Placental epithelial cell (primary cell): ENCODE data around the gene UBQLN4. TPM values are rescaled to one million over a fixed set of nuclear protein-coding genes. Genes with fewer than 3 reads are reported as not detected.

Experiments used
- total RNA-seq: library from RNA; depleted of rRNA; stranded (reverse); fragments of >200 nt; gene quantifications from 2 replicates; pipeline ENCODE4 v1.2.3, GENCODE V29; 2012

UBQLN4 gene
- total RNA-seq = 18.8 and 34.3 TPM in 2 replicates

DNA sequence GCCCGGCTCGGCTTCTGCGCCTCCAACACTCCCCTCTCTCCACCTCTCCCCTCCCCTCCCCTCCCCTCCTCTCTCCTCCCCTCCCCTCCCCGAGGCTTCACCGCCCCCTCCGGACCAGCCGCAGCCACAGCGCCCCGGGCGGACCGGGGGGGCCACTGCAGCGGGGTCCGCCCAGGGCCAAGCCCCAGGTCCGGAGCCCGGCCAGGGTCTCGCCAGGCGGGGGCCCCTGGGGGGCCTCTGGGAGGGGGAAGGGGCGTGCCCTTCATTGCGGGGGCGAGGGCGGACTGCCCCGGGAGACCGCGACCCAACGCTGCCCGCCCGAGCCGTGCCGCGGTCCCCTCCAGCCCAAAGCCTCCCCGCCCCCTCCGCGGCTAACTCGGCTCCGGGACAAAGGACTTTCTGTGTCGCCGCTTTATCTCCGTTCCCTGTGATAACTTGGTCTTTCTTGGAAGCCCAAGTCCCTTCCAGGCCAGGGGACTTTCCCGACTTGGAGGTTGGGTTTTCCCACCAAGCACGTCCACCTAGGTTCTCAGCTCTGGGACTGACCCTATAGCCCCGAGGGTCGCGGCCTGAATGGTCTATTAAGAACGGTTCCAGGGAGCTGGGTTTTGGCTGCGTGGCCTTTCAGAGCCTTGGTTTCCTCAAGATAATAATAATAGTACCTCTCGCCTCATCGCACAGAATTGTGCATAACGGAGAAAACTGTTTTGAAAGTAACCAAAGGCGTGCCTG, at the start of gene UBQLN4:
UBQLN4 (minus strand) TSS at position 31 of the 732 bp plus-strand sequence. CDS start 97 bp downstream, outside the sequence.

DNA sequence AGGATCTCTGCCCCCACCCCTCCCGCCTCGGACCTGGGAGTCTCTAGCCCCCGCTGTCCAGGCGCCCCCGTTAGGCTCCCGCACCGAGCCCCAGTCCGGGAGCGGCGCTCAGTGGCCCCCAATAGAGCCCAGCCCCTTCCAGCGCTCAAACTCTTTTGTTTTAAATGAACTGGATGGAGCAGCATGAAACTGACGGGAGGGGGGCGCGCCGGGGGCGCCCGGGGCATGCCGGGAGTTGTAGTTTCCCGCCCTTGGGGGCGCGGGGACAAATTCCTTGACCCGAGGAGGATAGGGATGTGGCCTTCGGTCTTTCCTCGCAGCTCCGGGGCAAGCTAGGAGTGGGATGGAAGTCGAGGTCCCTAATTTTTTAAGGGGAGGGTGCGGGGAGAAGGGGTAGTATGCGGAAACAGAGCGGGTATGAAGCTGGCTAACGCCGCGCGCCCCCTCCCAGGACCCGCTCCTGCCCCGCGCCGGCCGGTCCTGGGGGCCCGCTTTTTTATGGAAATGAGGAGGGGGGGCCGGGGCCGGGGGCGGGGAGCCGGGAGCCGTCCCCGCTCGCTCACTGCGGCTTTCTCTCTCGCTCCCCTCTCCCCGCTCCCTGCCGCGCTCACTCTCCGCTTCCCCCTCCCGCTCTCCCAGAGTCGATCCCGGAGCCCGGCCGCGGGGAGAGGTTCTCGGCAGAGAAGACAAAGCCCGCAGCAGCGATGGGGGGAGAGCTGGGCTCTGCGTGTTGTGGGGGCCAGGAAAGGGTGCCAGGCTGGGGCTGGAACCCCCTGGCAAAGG, 28.9 kb upstream of the UBQLN4 start, which contains the start of gene MEX3A:
MEX3A (minus strand) TSS at position 157 of the 783 bp plus-strand sequence. CDS start 467 bp downstream, outside the sequence.

DNA sequence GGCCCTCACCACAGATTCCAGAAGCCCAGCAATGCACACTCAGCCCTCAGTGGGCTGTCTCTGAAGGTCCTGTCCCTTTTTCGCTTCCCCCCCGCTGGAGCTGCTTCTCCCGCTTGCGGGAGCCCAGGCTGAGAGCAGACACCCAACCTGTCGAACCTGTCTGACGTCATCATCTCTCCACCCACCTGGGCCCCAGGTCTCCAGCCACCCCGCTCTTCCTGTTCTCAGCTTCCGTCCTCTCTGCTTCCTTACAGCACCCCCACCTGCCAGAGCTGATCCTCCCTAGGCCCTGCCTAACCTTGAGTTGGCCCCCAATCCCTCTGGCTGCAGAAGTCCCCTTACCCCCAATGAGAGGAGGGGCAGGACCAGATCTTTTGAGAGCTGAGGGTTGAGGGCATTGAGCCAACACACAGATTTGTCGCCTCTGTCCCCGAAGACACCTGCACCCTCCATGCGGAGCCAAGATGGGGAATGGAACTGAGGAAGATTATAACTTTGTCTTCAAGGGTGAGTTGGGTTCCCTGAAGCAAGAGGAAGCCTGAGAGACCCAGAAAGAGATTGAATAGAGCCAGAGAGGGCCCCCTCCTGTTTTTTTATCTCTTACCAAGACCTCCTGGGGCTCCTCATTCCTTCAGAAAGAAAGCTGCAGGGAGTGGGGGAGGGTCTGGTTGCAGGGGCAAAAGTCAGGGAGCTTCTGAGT, 7.5 kb upstream of the UBQLN4 start, which contains the start of gene RAB25:
RAB25 (plus strand) TSS at position 224 of the 700 bp plus-strand sequence; CDS start at position 465, 241 bp downstream.

DNA sequence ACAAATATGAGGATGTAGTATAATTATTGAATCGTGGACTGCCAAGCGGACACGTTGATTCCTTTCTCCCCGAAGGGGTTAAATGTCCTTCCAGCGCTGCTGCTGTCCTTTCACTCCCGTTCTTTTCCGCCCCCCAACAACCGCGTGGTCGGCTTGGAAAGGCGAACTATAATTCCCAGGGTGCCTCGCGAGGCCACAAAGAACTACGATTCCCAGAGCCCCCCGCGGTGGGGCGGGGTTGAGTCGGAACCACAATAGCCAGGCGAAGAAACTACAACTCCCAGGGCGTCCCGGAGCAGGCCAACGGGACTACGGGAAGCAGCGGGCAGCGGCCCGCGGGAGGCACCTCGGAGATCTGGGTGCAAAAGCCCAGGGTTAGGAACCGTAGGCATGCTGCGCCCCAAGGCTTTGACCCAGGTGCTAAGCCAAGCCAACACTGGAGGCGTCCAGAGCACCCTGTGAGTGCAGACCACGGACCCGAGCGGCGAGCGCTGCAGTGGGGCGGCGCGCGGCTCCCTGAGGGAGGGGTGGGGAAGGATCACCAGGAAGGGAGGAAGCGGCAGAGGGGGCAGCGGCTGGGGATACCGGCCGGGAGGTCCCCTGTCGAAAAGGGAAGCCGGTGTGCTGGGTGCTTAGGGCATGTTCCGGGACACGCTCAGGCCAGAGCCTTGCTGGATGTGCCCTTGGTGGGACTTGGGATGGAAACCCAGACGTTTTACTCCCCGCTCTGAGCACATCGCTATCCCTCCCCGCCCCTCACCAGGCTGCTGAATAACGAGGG, 1.1 kb upstream of the UBQLN4 start, which contains the start of gene LAMTOR2:
LAMTOR2 (plus strand) TSS at position 283 of the 781 bp plus-strand sequence; CDS start at position 391, 108 bp downstream.

DNA sequence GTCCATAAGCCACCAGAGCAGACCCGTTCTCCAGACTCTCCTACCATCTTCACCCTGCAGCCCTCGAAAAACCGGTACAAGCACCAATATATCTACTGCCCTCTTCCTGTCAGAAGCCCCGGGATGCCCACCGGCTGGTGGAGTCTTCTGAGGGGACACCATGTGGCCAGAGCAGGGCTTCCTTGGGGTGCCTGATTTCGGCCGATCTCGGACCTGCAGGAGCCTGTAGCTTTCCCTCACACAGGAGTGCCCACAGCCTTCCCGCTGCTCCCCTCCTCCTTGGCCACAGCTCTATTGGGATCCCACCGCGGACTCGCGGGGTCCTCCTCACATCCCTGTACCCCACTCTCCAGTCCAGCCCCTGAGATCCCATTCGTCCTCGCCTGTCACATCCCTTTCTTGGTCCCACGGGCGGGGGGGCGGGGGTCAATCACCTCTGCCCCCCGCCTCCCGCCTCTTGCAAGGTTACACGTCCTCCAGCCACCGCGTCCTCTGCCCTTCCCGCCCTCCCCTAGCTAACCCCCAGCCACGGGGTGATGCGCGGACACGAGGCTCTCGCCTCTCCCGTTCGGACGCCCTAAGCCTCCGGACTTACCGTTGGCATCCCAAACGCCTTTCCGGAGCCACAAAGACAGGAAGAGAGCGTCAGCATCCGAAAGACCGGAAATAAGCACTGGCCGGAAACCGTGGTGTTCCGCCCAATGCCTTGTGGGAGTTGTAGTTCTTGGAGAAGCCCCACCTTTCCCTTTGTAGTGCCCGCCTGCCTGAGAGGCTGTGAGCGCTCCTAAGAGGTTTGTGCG, 33.1 kb downstream of the UBQLN4 start, which contains the start of gene SSR2:
SSR2 (minus strand) TSS at position 659 of the 800 bp plus-strand sequence. CDS start 784 bp downstream, outside the sequence.

Other genes with a start within 250 kb of the UBQLN4 start
- gene GON4L, start 196.6 kb downstream of the UBQLN4 start, total RNA-seq = 27.5 and 40.4 TPM in 2 replicates
- 0.39 and 0.54 TPM in 2 replicates for gene SYT11, start 194.2 kb downstream of the UBQLN4 start, total RNA-seq
- 32.6 and 34.5 TPM in 2 replicates for gene RIT1, start 142.4 kb downstream of the UBQLN4 start, total RNA-seq
- 25.9 and 27.1 TPM in 2 replicates for gene KHDC4, start 119.4 kb downstream of the UBQLN4 start, total RNA-seq
- gene RXFP4, start 112.2 kb downstream of the UBQLN4 start, total RNA-seq = not detected in 2 replicates
- gene ARHGEF2, start 75.3 kb downstream of the UBQLN4 start, total RNA-seq = 42.7 and 50.3 TPM in 2 replicates
- gene SSR2, start 32.8 kb downstream of the UBQLN4 start, total RNA-seq = 373 and 566 TPM in 2 replicates
- gene LAMTOR2, start 984 bp upstream of the UBQLN4 start, total RNA-seq = 43.8 and 72.2 TPM in 2 replicates
- 62.4 and 69.0 TPM in 2 replicates for gene RAB25, start 7.4 kb upstream of the UBQLN4 start, total RNA-seq
- 2.9 and 4.7 TPM in 2 replicates for gene MEX3A, start 28.7 kb upstream of the UBQLN4 start, total RNA-seq
- 709 and 1,013 TPM in 2 replicates for gene LMNA, start 60.9 kb upstream of the UBQLN4 start, total RNA-seq
- gene SEMA4A, start 99.8 kb upstream of the UBQLN4 start, total RNA-seq = 7.9 and 12.6 TPM in 2 replicates
- 7.9 and 18.0 TPM in 2 replicates for gene SLC25A44, start 140.3 kb upstream of the UBQLN4 start, total RNA-seq
- 56.9 and 58.9 TPM in 2 replicates for gene PMF1, start 159.2 kb upstream of the UBQLN4 start, total RNA-seq
- 0.54 and 1.6 TPM in 2 replicates for gene BGLAP, start 188.4 kb upstream of the UBQLN4 start, total RNA-seq
- 1.6 and 1.7 TPM in 2 replicates for gene PAQR6, start 194.3 kb upstream of the UBQLN4 start, total RNA-seq
- gene SMG5, start 229.0 kb upstream of the UBQLN4 start, total RNA-seq = 52.2 and 65.3 TPM in 2 replicates
- 3.1 and 3.3 TPM in 2 replicates for gene TMEM79, start 230.5 kb upstream of the UBQLN4 start, total RNA-seq
- gene GLMP, start 241.9 kb upstream of the UBQLN4 start, total RNA-seq = 75.3 and 79.3 TPM in 2 replicates
- 0.87 TPM in 1 of 2 replicates, not detected in the other for gene VHLL, start 245.5 kb upstream of the UBQLN4 start, total RNA-seq